ENCODE data around the gene STYX.

The STYX gene

GRCh38 chr14:52790756-52791222 lies 60.8 kb downstream of the STYX start:
- DNase-seq = no peak

- peak; percentile 95 for DNase-seq
Measured at GRCh38 chr14:52791223-52792096, 61.5 kb downstream of the STYX start, which contains the start of gene GNPNAT1. TSS of gene GNPNAT1 (minus strand) at chr14:52791607. CDS start at chr14:52784650, 6,957 bp downstream.

- DNase-seq = no peak
Measured at GRCh38 chr14:52792097-52792415, 62.1 kb downstream of the STYX start.

- DNase-seq = no peak
Measured at GRCh38 chr14:52793061-52793460, 63.1 kb downstream of the STYX start.

- DNase-seq = peak; percentile 5
Measured at GRCh38 chr14:52797653-52798052, 67.7 kb downstream of the STYX start.

GRCh38 chr14:52798826-52799225 lies 68.9 kb downstream of the STYX start:
- no peak for DNase-seq

GRCh38 chr14:52801014-52801712 lies 71.2 kb downstream of the STYX start:
- DNase-seq = peak; percentile 5

GRCh38 chr14:52802597-52802996 lies 72.6 kb downstream of the STYX start:
- no peak for DNase-seq

GRCh38 chr14:52806115-52806514 lies 76.1 kb downstream of the STYX start:
- DNase-seq = no peak

- DNase-seq = no peak
Measured at GRCh38 chr14:52808101-52808500, 78.1 kb downstream of the STYX start.

GRCh38 chr14:52821805-52822250 lies 91.9 kb downstream of the STYX start:
- no peak for DNase-seq

GRCh38 chr14:52824462-52824861 lies 94.5 kb downstream of the STYX start:
- DNase-seq = peak; percentile 2
